GM12878 (cell line): ENCODE data around the gene KRCC1. TPM values are rescaled to one million over a fixed set of nuclear protein-coding genes. Genes with fewer than 3 reads are reported as not detected.

Experiments used
- CBFB ChIP-seq: IDR thresholded peaks from 2 replicates; pipeline ENCODE4 v1.6.1; 2016; ENCODE audit warnings: antibody characterized with exemption, low read depth
- CBX3 ChIP-seq: fragments of 200-600 bp; sonication (generic); IDR thresholded peaks from 2 replicates; pipeline ENCODE4 v1.6.1; 2016; ENCODE audit warnings: low read depth, borderline replicate concordance
- CHD2 ChIP-seq: IDR thresholded peaks from 2 replicates; pipeline ENCODE4 v1.6.1; 2011; ENCODE audit warnings: low read depth, low read length, improper control_type of control experiment, borderline replicate concordance
- EGR1 ChIP-seq, 2 experiments: IDR thresholded peaks; 1 replicate in 1 of 2; 2 replicates in 1 of 2; pipeline ENCODE4 v1.6.1; 2011 to 2012; ENCODE audit warnings: low read depth in 2 of 2, low read length in 2 of 2, borderline replicate concordance in 1 of 2, mild to moderate bottlenecking in 1 of 2, moderate library complexity in 1 of 2
- FOS ChIP-seq: IDR thresholded peaks from 3 replicates; pipeline ENCODE4 v1.6.1; 2011; ENCODE audit warnings: borderline replicate concordance; ENCODE audit not compliant: insufficient read length; ENCODE audit errors: extremely low read depth
- IKZF1 ChIP-seq: fragments of 450-650 bp; conservative IDR thresholded peaks from 2 replicates; pipeline ENCODE4 v1.6.1; 2017; ENCODE audit warnings: antibody characterized with exemption, mild to moderate bottlenecking
- MXI1 ChIP-seq: fragments of 150-350 bp; IDR thresholded peaks from 2 replicates; pipeline ENCODE4 v1.6.1; 2011; ENCODE audit warnings: low read depth, mild to moderate bottlenecking, inconsistent platforms, low read length, improper control_type of control experiment
- SRF ChIP-seq, 2 experiments: IDR thresholded peaks; 2 replicates each; pipeline ENCODE4 v1.6.1; 2011; ENCODE audit warnings: low read depth in 2 of 2, low read length in 2 of 2, mild to moderate bottlenecking in 1 of 2, moderate library complexity in 1 of 2
- ZNF217 ChIP-seq: fragments of 450-650 bp; IDR thresholded peaks from 2 replicates; pipeline ENCODE4 v1.6.1; 2017; ENCODE audit warnings: antibody characterized with exemption, mild to moderate bottlenecking
- polyA plus RNA-seq, 11 experiments: library from polyadenylated mRNA; depleted of rRNA in 4 of 11; unstranded in 6 of 11; stranded (reverse) in 5 of 11; fragments of >200 nt; fragmentation: Nextera tagmentation in 4 of 11; fragmentation: Illumina TruSeq in 1 of 11; extraction: Ambion mirVana in 4 of 11; extraction: Trizol in 1 of 11; gene quantifications; 1 replicate in 1 of 11; 2 replicates in 10 of 11; pipeline versions ENCODE4 v1.2.1 to v1.2.3, GENCODE V29; 2011 to 2016; ENCODE audit warnings: inconsistent platforms in 2 of 11, missing spikeins in 2 of 11, low read depth in 1 of 11
- total RNA-seq, 4 experiments: library from RNA; depleted of rRNA in 3 of 4; stranded (reverse); fragments of >200 nt in 3 of 4; fragmentation: Illumina TruSeq in 1 of 4; extraction: Trizol in 1 of 4; gene quantifications; 2 replicates each; pipeline versions ENCODE4 v1.2.1 to v1.2.3, GENCODE V29; 2013 to 2021
- TF ChIP-seq, protein P1 (sequence below): fragments of 450-650 bp; formaldehyde crosslinking; IDR thresholded peaks from 2 replicates; pipeline ENCODE4 v1.4.0; 2020; ENCODE audit warnings: mild to moderate bottlenecking, moderate library complexity
- TF ChIP-seq, protein P2 (sequence below): fragments of 450-650 bp; IDR thresholded peaks from 2 replicates; pipeline ENCODE4 v1.6.1; 2018; ENCODE audit warnings: mild to moderate bottlenecking, low read depth, moderate library complexity; ENCODE audit not compliant: partially characterized antibody
- TF ChIP-seq, protein P3 (sequence below): fragments of 450-650 bp; IDR thresholded peaks from 2 replicates; pipeline ENCODE4 v1.6.1; 2017; ENCODE audit warnings: borderline replicate concordance
- TF ChIP-seq, protein P4 (sequence below): fragments of 450-650 bp; IDR thresholded peaks from 2 replicates; pipeline ENCODE4 v1.6.1; 2017; ENCODE audit warnings: mild to moderate bottlenecking
- TF ChIP-seq, protein P5 (sequence below): IDR thresholded peaks from 2 replicates; pipeline ENCODE4 v1.6.1; 2012; ENCODE audit warnings: mild to moderate bottlenecking, low read depth, low read length

The KRCC1 gene
- total and polyA plus RNA-seq, 10 of the 15 experiments (the other 5 are each of a cell fraction or from before 2014, with no cell fraction given): 3.8 to 27.2 (median 12.5) TPM

DNA sequence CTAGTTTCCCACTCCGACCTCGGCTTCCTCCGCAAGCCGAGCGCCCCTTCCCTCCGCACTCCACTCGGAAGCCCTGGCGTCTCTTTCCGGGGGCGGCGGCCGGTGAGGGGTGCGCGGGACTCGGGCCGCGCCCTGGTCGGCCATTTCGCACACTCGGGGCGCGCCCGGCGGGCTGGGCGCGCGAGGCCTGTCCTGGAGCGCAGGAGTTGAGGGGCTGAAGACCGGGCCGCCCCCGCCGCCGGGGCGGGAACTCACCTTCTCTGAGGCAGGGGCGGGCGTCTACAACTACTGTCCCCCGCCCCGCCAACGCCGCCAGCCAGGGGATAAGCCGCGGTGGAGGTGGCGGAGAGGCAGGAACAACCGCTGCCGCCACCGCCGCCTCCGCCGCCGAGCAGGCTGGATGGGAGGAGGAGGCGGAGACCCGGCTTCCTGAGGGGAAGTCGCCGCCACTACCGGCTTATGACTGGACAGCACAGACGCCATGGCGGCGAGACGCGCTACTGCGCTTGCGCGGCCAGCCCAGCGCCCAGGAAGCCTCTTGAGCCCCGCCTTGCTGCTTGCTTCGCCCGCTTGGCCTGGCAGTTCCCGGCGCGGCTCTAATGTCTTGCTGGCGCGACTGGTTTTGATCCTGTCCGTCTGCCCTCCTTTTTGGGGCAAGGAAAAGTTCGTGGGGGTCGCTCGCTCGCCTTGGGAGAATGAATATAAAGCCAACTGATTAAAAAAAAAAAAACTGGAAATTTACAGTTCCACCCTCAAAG, at the start of gene KRCC1 (continued):
- TF ChIP-seq, protein P1, sequence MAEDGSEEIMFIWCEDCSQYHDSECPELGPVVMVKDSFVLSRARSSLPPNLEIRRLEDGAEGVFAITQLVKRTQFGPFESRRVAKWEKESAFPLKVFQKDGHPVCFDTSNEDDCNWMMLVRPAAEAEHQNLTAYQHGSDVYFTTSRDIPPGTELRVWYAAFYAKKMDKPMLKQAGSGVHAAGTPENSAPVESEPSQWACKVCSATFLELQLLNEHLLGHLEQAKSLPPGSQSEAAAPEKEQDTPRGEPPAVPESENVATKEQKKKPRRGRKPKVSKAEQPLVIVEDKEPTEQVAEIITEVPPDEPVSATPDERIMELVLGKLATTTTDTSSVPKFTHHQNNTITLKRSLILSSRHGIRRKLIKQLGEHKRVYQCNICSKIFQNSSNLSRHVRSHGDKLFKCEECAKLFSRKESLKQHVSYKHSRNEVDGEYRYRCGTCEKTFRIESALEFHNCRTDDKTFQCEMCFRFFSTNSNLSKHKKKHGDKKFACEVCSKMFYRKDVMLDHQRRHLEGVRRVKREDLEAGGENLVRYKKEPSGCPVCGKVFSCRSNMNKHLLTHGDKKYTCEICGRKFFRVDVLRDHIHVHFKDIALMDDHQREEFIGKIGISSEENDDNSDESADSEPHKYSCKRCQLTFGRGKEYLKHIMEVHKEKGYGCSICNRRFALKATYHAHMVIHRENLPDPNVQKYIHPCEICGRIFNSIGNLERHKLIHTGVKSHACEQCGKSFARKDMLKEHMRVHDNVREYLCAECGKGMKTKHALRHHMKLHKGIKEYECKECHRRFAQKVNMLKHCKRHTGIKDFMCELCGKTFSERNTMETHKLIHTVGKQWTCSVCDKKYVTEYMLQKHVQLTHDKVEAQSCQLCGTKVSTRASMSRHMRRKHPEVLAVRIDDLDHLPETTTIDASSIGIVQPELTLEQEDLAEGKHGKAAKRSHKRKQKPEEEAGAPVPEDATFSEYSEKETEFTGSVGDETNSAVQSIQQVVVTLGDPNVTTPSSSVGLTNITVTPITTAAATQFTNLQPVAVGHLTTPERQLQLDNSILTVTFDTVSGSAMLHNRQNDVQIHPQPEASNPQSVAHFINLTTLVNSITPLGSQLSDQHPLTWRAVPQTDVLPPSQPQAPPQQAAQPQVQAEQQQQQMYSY (CRISPR knock-in tag): no peak
- TF ChIP-seq FOS (no peak), EGR1 (IDR thresholded peaks at IDR 0.05; ENCODE audit: borderline replicate concordance in 1 of 2, low read depth in 2 of 2, low read length in 2 of 2) (peak in 1 of 2 experiments; percentile 64; a peak in 2 of 3 replicates), CBX3 (no peak), SRF (IDR thresholded peaks at IDR 0.05; ENCODE audit: low read depth in 2 of 2, low read length in 2 of 2) (no peak), CHD2 (peak; percentile 54; the same call in 1 of the 2 replicates), IKZF1 (peak; percentile 91), CBFB (0 out of 2 replicates have a peak, but pooled peaks have one; percentile 43), ZNF217 (peak; percentile 27; the same call in 1 of the 2 replicates), MXI1 (peak; percentile 56)
- TF ChIP-seq, protein P2, sequence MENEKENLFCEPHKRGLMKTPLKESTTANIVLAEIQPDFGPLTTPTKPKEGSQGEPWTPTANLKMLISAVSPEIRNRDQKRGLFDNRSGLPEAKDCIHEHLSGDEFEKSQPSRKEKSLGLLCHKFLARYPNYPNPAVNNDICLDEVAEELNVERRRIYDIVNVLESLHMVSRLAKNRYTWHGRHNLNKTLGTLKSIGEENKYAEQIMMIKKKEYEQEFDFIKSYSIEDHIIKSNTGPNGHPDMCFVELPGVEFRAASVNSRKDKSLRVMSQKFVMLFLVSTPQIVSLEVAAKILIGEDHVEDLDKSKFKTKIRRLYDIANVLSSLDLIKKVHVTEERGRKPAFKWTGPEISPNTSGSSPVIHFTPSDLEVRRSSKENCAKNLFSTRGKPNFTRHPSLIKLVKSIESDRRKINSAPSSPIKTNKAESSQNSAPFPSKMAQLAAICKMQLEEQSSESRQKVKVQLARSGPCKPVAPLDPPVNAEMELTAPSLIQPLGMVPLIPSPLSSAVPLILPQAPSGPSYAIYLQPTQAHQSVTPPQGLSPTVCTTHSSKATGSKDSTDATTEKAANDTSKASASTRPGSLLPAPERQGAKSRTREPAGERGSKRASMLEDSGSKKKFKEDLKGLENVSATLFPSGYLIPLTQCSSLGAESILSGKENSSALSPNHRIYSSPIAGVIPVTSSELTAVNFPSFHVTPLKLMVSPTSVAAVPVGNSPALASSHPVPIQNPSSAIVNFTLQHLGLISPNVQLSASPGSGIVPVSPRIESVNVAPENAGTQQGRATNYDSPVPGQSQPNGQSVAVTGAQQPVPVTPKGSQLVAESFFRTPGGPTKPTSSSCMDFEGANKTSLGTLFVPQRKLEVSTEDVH: no peak
- TF ChIP-seq, protein P3, sequence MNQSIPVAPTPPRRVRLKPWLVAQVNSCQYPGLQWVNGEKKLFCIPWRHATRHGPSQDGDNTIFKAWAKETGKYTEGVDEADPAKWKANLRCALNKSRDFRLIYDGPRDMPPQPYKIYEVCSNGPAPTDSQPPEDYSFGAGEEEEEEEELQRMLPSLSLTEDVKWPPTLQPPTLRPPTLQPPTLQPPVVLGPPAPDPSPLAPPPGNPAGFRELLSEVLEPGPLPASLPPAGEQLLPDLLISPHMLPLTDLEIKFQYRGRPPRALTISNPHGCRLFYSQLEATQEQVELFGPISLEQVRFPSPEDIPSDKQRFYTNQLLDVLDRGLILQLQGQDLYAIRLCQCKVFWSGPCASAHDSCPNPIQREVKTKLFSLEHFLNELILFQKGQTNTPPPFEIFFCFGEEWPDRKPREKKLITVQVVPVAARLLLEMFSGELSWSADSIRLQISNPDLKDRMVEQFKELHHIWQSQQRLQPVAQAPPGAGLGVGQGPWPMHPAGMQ: no peak
- TF ChIP-seq, protein P4, sequence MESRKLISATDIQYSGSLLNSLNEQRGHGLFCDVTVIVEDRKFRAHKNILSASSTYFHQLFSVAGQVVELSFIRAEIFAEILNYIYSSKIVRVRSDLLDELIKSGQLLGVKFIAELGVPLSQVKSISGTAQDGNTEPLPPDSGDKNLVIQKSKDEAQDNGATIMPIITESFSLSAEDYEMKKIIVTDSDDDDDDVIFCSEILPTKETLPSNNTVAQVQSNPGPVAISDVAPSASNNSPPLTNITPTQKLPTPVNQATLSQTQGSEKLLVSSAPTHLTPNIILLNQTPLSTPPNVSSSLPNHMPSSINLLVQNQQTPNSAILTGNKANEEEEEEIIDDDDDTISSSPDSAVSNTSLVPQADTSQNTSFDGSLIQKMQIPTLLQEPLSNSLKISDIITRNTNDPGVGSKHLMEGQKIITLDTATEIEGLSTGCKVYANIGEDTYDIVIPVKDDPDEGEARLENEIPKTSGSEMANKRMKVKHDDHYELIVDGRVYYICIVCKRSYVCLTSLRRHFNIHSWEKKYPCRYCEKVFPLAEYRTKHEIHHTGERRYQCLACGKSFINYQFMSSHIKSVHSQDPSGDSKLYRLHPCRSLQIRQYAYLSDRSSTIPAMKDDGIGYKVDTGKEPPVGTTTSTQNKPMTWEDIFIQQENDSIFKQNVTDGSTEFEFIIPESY: no peak
- TF ChIP-seq, protein P5, sequence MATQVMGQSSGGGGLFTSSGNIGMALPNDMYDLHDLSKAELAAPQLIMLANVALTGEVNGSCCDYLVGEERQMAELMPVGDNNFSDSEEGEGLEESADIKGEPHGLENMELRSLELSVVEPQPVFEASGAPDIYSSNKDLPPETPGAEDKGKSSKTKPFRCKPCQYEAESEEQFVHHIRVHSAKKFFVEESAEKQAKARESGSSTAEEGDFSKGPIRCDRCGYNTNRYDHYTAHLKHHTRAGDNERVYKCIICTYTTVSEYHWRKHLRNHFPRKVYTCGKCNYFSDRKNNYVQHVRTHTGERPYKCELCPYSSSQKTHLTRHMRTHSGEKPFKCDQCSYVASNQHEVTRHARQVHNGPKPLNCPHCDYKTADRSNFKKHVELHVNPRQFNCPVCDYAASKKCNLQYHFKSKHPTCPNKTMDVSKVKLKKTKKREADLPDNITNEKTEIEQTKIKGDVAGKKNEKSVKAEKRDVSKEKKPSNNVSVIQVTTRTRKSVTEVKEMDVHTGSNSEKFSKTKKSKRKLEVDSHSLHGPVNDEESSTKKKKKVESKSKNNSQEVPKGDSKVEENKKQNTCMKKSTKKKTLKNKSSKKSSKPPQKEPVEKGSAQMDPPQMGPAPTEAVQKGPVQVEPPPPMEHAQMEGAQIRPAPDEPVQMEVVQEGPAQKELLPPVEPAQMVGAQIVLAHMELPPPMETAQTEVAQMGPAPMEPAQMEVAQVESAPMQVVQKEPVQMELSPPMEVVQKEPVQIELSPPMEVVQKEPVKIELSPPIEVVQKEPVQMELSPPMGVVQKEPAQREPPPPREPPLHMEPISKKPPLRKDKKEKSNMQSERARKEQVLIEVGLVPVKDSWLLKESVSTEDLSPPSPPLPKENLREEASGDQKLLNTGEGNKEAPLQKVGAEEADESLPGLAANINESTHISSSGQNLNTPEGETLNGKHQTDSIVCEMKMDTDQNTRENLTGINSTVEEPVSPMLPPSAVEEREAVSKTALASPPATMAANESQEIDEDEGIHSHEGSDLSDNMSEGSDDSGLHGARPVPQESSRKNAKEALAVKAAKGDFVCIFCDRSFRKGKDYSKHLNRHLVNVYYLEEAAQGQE: no peak
